HPDE6-E6E7 (cell line): Measurements from ENCODE around the gene FOXE3.
"Not testable (repeated sequence)": the region's sequence is repeated elsewhere in the genome, so short reads cannot be mapped to it uniquely, and the experiment has no call there.

Experiments
- DNase-seq: peaks from one replicate; pipeline ENCODE4 v3.0.0; 2011; ENCODE audit warnings: missing footprints; ENCODE audit errors: extremely low spot score

The FOXE3 gene

DNA sequence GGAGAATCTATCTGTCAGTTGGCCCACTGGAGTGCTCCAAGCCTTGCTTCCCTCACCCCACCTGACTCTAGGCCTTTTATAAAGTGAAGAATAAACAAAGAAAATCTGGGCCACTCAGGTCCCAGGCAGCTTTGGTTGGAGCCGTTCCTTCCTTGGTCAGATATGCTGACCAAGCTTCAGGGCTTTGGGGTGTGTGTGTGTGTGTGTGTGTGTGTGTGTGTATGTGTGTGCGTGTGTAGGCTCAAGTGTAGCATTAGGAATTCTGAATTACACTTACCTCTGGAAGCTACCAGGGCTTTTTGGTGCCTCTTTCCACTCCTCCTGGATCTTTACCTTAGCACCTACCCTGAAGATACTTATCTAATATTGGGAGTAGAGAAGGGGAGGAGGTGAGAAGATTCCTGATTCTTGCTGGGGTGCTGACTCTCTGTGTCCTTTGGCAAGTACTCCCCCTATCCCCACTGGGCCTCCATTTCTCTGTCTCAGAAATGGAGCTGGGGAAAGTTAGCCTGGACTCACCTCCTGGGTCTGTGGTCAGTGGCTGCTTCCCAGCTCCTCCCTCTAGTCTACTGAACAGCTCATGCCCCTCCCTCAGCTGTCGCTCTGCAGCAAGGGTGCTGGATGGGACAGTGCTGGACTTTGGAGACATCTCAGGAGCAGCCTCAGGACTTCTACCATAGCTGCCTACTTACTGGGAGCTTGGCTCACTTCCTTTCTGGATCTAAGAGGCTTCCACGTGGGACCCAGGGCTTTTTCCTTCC, 32.6 kb downstream of the FOXE3 start:
- no peak for DNase-seq

DNA sequence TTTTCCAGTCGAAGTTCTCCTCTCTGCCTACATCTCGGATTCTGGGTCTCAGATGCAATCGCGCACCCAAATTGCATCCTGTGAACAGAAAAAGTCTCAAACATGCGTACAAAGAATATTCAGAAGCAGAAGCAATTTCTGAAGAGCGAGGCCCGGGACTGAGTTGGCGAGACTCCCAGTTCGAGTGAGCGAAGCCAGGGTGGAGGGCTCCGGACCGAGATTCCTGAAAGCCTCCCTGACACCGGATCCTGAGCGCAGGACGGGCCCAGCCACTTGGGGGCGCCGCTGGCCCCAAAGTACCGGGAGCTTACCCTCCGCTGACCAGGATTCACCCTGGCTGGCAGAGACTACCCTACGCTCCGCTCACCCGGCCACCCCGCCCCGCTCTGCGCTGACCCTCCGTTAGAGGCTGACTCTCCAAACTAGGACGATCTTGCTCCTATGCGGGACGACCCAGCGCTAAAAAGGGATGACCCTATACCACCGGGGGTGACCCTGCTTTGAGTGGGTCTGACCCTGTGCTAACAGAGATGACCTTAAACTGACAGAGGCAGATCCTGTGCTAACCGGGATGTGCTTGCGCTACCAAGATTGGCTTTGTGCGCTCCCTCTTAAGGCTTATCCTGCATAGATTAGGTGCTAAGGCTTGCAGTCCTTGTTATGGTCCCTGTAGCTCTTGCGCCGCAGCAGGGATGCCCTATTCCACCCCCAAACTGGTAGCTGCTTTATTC, 33.9 kb downstream of the FOXE3 start:
- peak; percentile 22 for DNase-seq

DNA sequence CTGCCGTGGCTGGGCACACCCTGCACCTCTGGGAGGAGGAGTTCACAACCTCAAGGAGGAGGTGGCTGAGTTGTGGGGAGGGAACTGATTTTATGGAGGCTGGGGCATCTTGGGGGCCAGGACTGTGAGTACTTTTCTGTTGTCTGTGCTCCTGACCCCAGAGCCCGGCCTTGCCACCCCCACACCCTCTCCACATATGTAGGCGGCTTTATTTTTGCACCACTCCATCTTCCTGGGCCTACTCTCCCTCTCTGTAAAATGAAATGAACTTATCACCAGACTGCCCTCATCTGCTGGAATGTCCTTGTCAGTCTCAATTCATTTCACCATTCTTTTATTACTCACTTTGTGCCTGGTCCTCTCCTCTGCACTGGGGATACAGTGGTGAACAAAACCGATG, 34.5 kb downstream of the FOXE3 start:
- no peak for DNase-seq

DNA sequence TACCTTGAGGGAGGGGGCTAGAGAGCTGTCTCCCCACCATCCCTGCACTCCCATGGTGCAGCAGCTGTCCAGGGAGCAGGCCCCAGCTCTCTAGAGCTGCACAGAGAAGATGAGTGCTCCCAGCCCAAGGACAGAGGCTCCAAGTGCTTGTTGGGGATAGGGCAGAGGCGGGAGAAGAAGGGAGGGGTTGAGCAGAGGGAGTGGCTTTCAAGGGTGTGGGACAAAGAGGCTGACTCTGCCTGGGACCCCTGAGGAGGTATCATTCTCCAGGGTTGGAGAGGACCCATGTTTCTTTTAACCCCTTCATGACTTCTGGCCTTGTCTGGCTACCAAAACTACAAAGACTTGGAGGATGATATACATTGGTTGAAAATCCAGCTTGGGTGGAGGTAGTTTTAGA, 36.3 kb downstream of the FOXE3 start:
- DNase-seq = no peak

DNA sequence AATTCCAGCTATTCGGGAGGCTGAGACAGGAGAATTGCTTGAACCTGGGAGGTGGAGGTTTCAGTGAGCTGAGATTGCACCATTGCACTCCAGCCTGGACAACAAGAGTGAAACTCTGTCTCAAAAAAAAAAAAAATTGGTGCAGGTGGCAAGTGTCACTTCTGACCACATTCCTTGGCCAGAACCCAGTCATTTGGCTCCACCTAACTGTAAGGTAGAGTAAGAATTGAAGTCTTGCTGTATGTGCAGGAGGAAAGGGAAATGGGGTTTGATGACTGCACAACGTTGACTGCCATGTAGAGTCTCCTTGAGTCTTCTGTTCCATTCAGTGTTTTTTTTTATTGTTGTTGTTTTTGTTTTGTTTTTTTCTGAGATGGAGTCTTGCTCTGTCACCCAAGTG, 37.8 kb downstream of the FOXE3 start:
- not testable (repeated sequence) for DNase-seq

- DNase-seq = no peak
Observed at GRCh38 chr1:47456250-47456649, 40.2 kb downstream of the FOXE3 start.

- DNase-seq = not testable (repeated sequence)
Observed at GRCh38 chr1:47457547-47457946, 41.5 kb downstream of the FOXE3 start.

DNA sequence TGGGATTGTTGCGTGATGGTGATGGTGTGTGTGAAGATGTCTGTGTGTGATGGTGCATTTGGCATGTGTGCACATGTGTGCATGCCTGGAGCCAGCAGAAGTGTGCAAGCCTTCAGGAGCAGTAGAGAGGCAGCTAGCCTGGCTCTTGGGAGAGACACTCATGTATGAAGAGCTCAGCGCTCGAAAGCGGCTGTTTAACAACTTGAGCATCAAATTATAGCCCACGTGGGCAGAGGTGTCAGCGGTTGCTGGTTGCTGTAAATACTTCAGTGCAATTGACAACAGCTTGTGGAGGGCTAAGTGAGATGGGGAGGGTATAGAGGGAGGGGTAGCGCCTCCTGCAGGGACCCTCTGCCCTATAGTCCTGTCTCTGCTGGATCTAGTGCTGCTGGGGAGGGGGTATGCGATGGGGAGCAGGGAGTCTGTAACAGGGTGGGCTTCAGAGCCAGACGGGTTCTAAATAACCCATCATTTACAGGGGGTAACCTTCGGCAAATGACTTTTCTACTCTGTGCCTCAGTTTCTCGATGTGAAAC, 43.2 kb downstream of the FOXE3 start:
- DNase-seq = no peak

GRCh38 chr1:47460040-47460439, 44.0 kb downstream of the FOXE3 start:
- no peak for DNase-seq

DNA sequence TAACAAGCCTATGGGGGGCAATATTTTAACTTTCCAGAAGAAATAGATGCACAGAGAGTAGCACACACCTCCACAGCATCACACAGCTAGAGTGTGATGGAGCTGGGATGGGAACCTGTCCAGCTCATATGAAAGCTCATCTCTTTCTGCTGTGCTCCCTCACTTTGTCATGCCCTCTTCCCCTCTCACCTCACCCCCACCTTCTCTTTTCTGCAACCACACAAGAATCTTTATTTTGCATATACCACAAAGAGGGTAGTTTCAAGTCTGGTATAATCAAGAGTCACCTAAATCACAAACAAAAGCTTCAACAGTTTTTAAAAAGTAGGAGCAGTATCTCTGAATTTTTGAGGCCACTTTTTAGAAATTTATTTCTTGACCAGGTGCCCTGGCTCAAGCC, 44.4 kb downstream of the FOXE3 start:
- DNase-seq = no peak

GRCh38 chr1:47465605-47466004, 49.5 kb downstream of the FOXE3 start:
- no peak for DNase-seq
